Measurements from ENCODE around the gene APOL5.

- TF ChIP-seq CTCF (IDR thresholded peaks at IDR 0.05), result no peak
- no peak for TF ChIP-seq POLR2AphosphoS5 (IDR thresholded peaks at IDR 0.05; ENCODE audit: low read depth, low read length)
- TF ChIP-seq MAX (IDR thresholded peaks at IDR 0.05; ENCODE audit: low read depth), result no peak
- no peak for TF ChIP-seq MEF2A (IDR thresholded peaks at IDR 0.05; ENCODE audit: borderline replicate concordance, low read depth)
- TF ChIP-seq RAD21 (IDR thresholded peaks at IDR 0.05; ENCODE audit: low read length), result no peak
Measured at GRCh38 chr22:35733036-35733435, 15.4 kb downstream of the APOL5 start.
